K562 (cell line): ENCODE data around the gene PRF1. TPM values are rescaled to one million over a fixed set of nuclear protein-coding genes. Genes with fewer than 3 reads are reported as not detected.

Experiments used
- ATAC-seq: fragments of 200-7000 bp; cut with Tn5 transposase; 3 replicates; pipeline ENCODE4 v1.9.1; 2020; ENCODE audit warnings: moderate library complexity
- BruUV-seq: library from RNA; stranded (reverse); fragments of 400-500 nt; replicated peaks from 2 replicates; lab custom pipeline; 2021; lab: Mats Ljungman, UMichigan
- CTCF ChIA-PET: fragments of 300-600 bp; formaldehyde crosslinking; extraction: SDS; loops from one replicate; lab custom pipeline; 2021; ENCODE audit warnings: low intra/inter-chr PET ratio; lab: Yijun Ruan, JAX
- POLR2A ChIA-PET: fragments of 300-600, 350-650 bp; sonication (Branson Sonifier 250); formaldehyde crosslinking; extraction: SDS; loops from one replicate; lab custom pipeline; 2021; ENCODE audit warnings: antibody characterized with exemption, inconsistent platforms; lab: Yijun Ruan, JAX
- DNase-seq, 4 experiments: peaks; one replicate each; pipeline versions ENCODE4 v3.0.0 to v3.0.0-alpha.2; 2011 to 2018; ENCODE audit warnings: low spot score in 3 of 4, mixed read lengths in 3 of 4; ENCODE audit errors: extremely low read depth in 1 of 4
- FAIRE-seq: peaks from 2 replicates; lab custom pipeline; 2011; peaks lifted over from hg19 to GRCh38; lab: Jason Lieb, UNC
- H2AFZ ChIP-seq: 2 replicates; pipeline ENCODE4 v1.6.0; 2011; ENCODE audit warnings: low read depth, low read length, control low read depth, inconsistent platforms
- H3K27ac ChIP-seq: fragments of 200-600 bp; 3 replicates; pipeline ENCODE4 v1.8.0; 2011; ENCODE audit warnings: low read depth, mild to moderate bottlenecking, control low read depth, inconsistent platforms, low read length, moderate library complexity, mixed read lengths; ENCODE audit errors: extremely low read depth
- H3K27me3 ChIP-seq, 2 experiments: fragments of 300-600 bp in 1 of 2; 2 replicates in 1 of 2; 3 replicates in 1 of 2; pipeline versions ENCODE4 v1.6.0 to v1.8.0; 2011; ENCODE audit warnings: inconsistent platforms in 2 of 2, low read length in 2 of 2, mild to moderate bottlenecking in 1 of 2, mixed read lengths in 1 of 2, moderate library complexity in 1 of 2; ENCODE audit not compliant: control insufficient read depth in 2 of 2, insufficient read depth in 2 of 2
- H3K36me3 ChIP-seq: fragments of 300-600 bp; 3 replicates; pipeline ENCODE4 v1.8.0; 2011; ENCODE audit warnings: mild to moderate bottlenecking, low read length, inconsistent platforms; ENCODE audit not compliant: control insufficient read depth, insufficient read depth
- H3K4me1 ChIP-seq, 2 experiments: fragments of 200-600 bp in 1 of 2; replicated peaks in 1 of 2; 2 replicates in 1 of 2; 3 replicates in 1 of 2; pipeline versions ENCODE4 v1.5.1 to v1.8.0; 2011; ENCODE audit warnings: inconsistent platforms in 2 of 2, low read length in 2 of 2, mild to moderate bottlenecking in 1 of 2, mixed read lengths in 1 of 2, moderate library complexity in 1 of 2; ENCODE audit not compliant: control insufficient read depth in 2 of 2, insufficient read depth in 2 of 2
- H3K4me2 ChIP-seq: 2 replicates; pipeline ENCODE4 v1.6.1; 2011; ENCODE audit warnings: low read length, control low read depth, inconsistent platforms, mixed read lengths; ENCODE audit not compliant: insufficient read depth
- H3K4me3 ChIP-seq: fragments of 200-600 bp; sonication (generic), shearing (Covaris generic); 2 replicates; pipeline ENCODE4 v1.5.1; 2016; ENCODE audit warnings: control low read depth, inconsistent platforms
- H3K79me2 ChIP-seq: fragments of 200-600 bp; 3 replicates; pipeline ENCODE4 v1.8.0; 2011; ENCODE audit warnings: low read length, inconsistent platforms; ENCODE audit not compliant: control insufficient read depth, insufficient read depth
- H3K9ac ChIP-seq, 2 experiments: 2 replicates each; pipeline versions ENCODE4 v1.6.0 to v1.6.1; 2011; ENCODE audit warnings: low read depth in 2 of 2, low read length in 2 of 2, control low read depth in 1 of 2, inconsistent platforms in 1 of 2, mild to moderate bottlenecking in 1 of 2, mixed read lengths in 1 of 2; ENCODE audit not compliant: insufficient read depth in 1 of 2
- H3K9me1 ChIP-seq: one replicate; pipeline ENCODE4 v1.6.0; 2011; ENCODE audit warnings: inconsistent platforms, mild to moderate bottlenecking, low read length, moderate library complexity; ENCODE audit not compliant: control insufficient read depth, insufficient read depth
- H3K9me3 ChIP-seq: replicated peaks from 2 replicates; pipeline ENCODE4 v1.5.1; 2011; ENCODE audit warnings: low read depth, low read length, inconsistent platforms; ENCODE audit not compliant: control insufficient read depth, insufficient read depth
- H4K20me1 ChIP-seq: replicated peaks from 2 replicates; pipeline ENCODE4 v1.6.1; 2011; ENCODE audit warnings: low read length, inconsistent platforms, mixed read lengths; ENCODE audit not compliant: control insufficient read depth, insufficient read depth
- ADNP ChIP-seq: fragments of 200-800 bp; sonication (Bioruptor generic); IDR thresholded peaks from 2 replicates; pipeline ENCODE4 v1.6.1; 2016; ENCODE audit warnings: missing genetic modification characterization, missing compliant biosample characterization
- FOXK2 ChIP-seq, 2 experiments: fragments of 450-650 bp; IDR thresholded peaks in 1 of 2; conservative IDR thresholded peaks in 1 of 2; 2 replicates each; pipeline ENCODE4 v1.6.1; 2016; ENCODE audit warnings: low read depth in 2 of 2, mild to moderate bottlenecking in 1 of 2
- NR4A1 ChIP-seq, 2 experiments: fragments of 250-450 bp in 1 of 2; fragments of 450-650 bp in 1 of 2; sonication (Bioruptor Pico) in 1 of 2; IDR thresholded peaks; 2 replicates each; pipeline versions ENCODE4 v1.4.0 to v1.6.1; 2016 to 2020; ENCODE audit warnings: mild to moderate bottlenecking in 2 of 2, missing compliant biosample characterization in 1 of 2, missing genetic modification characterization in 1 of 2, moderate library complexity in 1 of 2
- PPARD ChIP-seq: fragments of 250-450 bp; sonication (Bioruptor Pico); IDR thresholded peaks from 2 replicates; pipeline ENCODE4 v1.8.0; 2022; ENCODE audit warnings: inconsistent platforms, mild to moderate bottlenecking, moderate library complexity
- SMAD4 ChIP-seq: fragments of 250-450 bp; sonication (Bioruptor Pico); conservative IDR thresholded peaks from 2 replicates; pipeline ENCODE4 v1.8.0; 2021; ENCODE audit warnings: inconsistent platforms, mild to moderate bottlenecking, moderate library complexity
- SMARCA5 ChIP-seq: fragments of 450-650 bp; IDR thresholded peaks from 2 replicates; pipeline ENCODE4 v1.6.1; 2016
- ZNF311 ChIP-seq: fragments of 250-450 bp; sonication (Bioruptor Pico); IDR thresholded peaks from 2 replicates; pipeline ENCODE4 v1.4.0; 2020; ENCODE audit warnings: mild to moderate bottlenecking, moderate library complexity
- WGBS: fragments of 100-300 bp; shearing (Covaris generic); methylation state at CpG from one replicate; pipeline ENCODE4 v1.1.6; 2016; ENCODE audit warnings: low coverage, mixed read lengths; ENCODE audit not compliant: insufficient coverage; ENCODE audit errors: missing lambda C conversion rate; 5-methylcytosine and 5-hydroxymethylcytosine counted together
- in situ Hi-C: fragments of 300-500 bp; cut with MboI; formaldehyde crosslinking; loops from 4 replicates; pipeline ENCODE4 v1.15.0; 2018; ENCODE audit warnings: inconsistent platforms, mixed read lengths
- intact Hi-C: fragments of 100-400 bp; cut with micrococcal nuclease; formaldehyde crosslinking; loops from 2 replicates; pipeline ENCODE4 v1.14.2; 2022
- polyA plus RNA-seq, 8 experiments: library from polyadenylated mRNA; depleted of rRNA in 4 of 8; stranded (reverse) in 5 of 8; unstranded in 3 of 8; fragments of >200 nt; fragmentation: Nextera tagmentation in 2 of 8; fragmentation: Illumina TruSeq in 1 of 8; extraction: Ambion mirVana in 2 of 8; extraction: Trizol in 1 of 8; gene quantifications; 2 replicates each; pipeline versions ENCODE4 v1.2.1 to v1.2.3, GENCODE V29; 2011 to 2014; ENCODE audit warnings: inconsistent platforms in 1 of 8, missing spikeins in 1 of 8
- total RNA-seq, 7 experiments: library from RNA; depleted of rRNA in 6 of 7; stranded (reverse); fragments of >200 nt in 6 of 7; fragmentation: Illumina TruSeq in 2 of 7; extraction: Trizol in 2 of 7; gene quantifications; 2 replicates each; pipeline versions ENCODE4 v1.2.1 to v1.2.3, GENCODE V29; 2011 to 2021; ENCODE audit warnings: low replicate concordance in 1 of 7
- TF ChIP-seq, protein P1 (sequence below): fragments of 250-450 bp; sonication (Bioruptor Pico); IDR thresholded peaks from 2 replicates; pipeline ENCODE4 v1.8.0; 2022; ENCODE audit warnings: inconsistent platforms, mild to moderate bottlenecking, moderate library complexity, borderline replicate concordance
- TF ChIP-seq, protein P2 (sequence below): fragments of 450-650 bp; IDR thresholded peaks from 2 replicates; pipeline ENCODE4 v1.6.1; 2014; ENCODE audit warnings: low read depth, mild to moderate bottlenecking, moderate library complexity, borderline replicate concordance
- TF ChIP-seq, protein P3 (sequence below): sonication (generic); formaldehyde crosslinking; IDR thresholded peaks from 2 replicates; pipeline ENCODE4 v1.8.0; 2023; ENCODE audit warnings: mild to moderate bottlenecking, missing genetic modification reagents
- TF ChIP-seq, protein P4 (sequence below), 2 experiments: fragments of 200-800 bp in 1 of 2; sonication (Bioruptor generic) in 1 of 2; sonication (generic) in 1 of 2; formaldehyde crosslinking in 1 of 2; IDR thresholded peaks in 1 of 2; conservative IDR thresholded peaks in 1 of 2; 2 replicates each; pipeline versions ENCODE4 v1.5.0 to v1.6.1; 2016 to 2020; ENCODE audit warnings: missing compliant biosample characterization in 1 of 2, missing genetic modification characterization in 1 of 2, missing genetic modification reagents in 1 of 2
- TF ChIP-seq, protein P5 (sequence below): sonication (generic); formaldehyde crosslinking; IDR thresholded peaks from 2 replicates; pipeline ENCODE4 v1.8.0; 2022; ENCODE audit warnings: missing genetic modification reagents, mild to moderate bottlenecking, moderate library complexity, borderline replicate concordance

Gene PRF1
- total and polyA plus RNA-seq, 9 of the 15 experiments (the other 6 are each of a cell fraction or from before 2014, with no cell fraction given): 3.8 to 8.6 (median 6.3) TPM

DNA sequence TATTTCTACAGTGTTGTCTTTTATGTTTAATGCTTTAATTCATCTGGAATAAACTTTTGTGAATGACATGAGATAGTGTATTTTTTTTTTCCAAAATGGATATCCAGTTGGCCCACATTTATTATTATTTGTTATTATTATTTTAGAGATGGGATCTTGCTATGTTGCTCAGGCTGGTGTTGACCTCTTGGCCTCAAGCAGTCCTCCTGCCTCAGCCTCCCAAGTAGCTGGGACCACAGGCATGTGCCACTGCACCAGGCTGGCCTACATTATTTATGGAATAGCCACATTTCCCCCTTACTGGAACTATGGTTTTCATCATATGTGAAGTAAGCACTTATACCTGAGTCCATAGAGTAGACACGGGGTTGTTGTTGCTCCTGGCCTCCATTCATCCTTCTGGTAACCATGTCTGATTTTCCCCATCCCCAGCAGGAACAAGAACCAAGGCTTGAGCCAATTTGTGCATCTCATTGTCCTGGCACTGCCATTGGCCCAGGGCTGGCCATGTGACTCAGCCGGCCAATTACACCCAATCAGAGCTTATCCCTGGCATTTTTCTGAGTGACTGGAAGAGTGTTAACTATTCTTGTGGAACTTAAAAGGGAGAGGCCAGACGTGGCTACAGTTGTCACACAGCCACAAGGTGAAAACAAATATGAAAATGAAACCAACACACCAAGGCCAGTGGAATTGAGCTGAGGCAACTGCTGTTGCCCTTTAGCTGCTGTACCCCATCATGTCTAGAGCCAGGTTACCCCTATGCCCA, 23.1 kb downstream of the PRF1 start:
- Histone ChIP-seq H3K27ac (peak overlapping the region; percentile 69; the same call in 2 of the 3 replicates), H3K79me2 (no peaks in the 10 kb centered on the region), H3K9ac (0 out of 4 replicates have a peak overlapping the region, but pooled peaks of 1 of the 2 experiments have one; percentile 25), H3K4me2 (peak overlapping the region; percentile 50), H2AFZ (peak overlapping the region; percentile 89), H4K20me1 (no peaks in the 10 kb centered on the region), H3K4me1 (peaks cover 28 to 44% of the 10 kb centered on the region in 2 experiments), H3K4me3 (no peak overlapping the region), H3K9me1 (peaks cover 4% of the 10 kb centered on the region), H3K36me3 (no peaks in the 10 kb centered on the region), H3K9me3 (no peaks in the 10 kb centered on the region), H3K27me3 (no peaks in the 10 kb centered on the region)
- ChIA-PET CTCF (no interaction called here), POLR2A (interaction anchor here (0.6 to 1.2 kb wide), 7 partner anchors 11 to 590 kb away, joined by 3 to 8 read pairs (median 4); no protein-coding TSS in a partner anchor)
- DNase-seq (peak; percentile 56 to 91 (median 88)), FAIRE-seq (peak; percentile 72), ATAC-seq (peak; percentile 76)
- in situ Hi-C loops: no loop called here
- intact Hi-C loops: loop anchor here (2.0 to 5.0 kb wide), 2 partner anchors 21 to 38 kb away; no protein-coding TSS in a partner anchor
- WGBS: 50% methylated on average over 3 of the region's 3 CpGs
- BruUV-seq: no TSS peak
- TF ChIP-seq, protein P1, sequence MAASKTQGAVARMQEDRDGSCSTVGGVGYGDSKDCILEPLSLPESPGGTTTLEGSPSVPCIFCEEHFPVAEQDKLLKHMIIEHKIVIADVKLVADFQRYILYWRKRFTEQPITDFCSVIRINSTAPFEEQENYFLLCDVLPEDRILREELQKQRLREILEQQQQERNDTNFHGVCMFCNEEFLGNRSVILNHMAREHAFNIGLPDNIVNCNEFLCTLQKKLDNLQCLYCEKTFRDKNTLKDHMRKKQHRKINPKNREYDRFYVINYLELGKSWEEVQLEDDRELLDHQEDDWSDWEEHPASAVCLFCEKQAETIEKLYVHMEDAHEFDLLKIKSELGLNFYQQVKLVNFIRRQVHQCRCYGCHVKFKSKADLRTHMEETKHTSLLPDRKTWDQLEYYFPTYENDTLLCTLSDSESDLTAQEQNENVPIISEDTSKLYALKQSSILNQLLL: no peak
- TF ChIP-seq, protein P2, sequence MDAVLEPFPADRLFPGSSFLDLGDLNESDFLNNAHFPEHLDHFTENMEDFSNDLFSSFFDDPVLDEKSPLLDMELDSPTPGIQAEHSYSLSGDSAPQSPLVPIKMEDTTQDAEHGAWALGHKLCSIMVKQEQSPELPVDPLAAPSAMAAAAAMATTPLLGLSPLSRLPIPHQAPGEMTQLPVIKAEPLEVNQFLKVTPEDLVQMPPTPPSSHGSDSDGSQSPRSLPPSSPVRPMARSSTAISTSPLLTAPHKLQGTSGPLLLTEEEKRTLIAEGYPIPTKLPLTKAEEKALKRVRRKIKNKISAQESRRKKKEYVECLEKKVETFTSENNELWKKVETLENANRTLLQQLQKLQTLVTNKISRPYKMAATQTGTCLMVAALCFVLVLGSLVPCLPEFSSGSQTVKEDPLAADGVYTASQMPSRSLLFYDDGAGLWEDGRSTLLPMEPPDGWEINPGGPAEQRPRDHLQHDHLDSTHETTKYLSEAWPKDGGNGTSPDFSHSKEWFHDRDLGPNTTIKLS: no peak
- TF ChIP-seq SMAD4 (CRISPR knock-in tag): 0 out of 2 replicates have a peak, but pooled peaks have one; percentile 12
- peak; percentile 61; the same call in 1 of the 2 replicates for TF ChIP-seq SMARCA5
- TF ChIP-seq FOXK2 (conservative IDR thresholded peaks at IDR 0.05 in 1 of 2, IDR thresholded peaks at IDR 0.05 in 1 of 2; ENCODE audit: low read depth in 2 of 2): no peak
- TF ChIP-seq, protein P3, sequence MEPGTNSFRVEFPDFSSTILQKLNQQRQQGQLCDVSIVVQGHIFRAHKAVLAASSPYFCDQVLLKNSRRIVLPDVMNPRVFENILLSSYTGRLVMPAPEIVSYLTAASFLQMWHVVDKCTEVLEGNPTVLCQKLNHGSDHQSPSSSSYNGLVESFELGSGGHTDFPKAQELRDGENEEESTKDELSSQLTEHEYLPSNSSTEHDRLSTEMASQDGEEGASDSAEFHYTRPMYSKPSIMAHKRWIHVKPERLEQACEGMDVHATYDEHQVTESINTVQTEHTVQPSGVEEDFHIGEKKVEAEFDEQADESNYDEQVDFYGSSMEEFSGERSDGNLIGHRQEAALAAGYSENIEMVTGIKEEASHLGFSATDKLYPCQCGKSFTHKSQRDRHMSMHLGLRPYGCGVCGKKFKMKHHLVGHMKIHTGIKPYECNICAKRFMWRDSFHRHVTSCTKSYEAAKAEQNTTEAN: no peak
- TF ChIP-seq NR4A1 (CRISPR knock-in tag; IDR thresholded peaks at IDR 0.05): peak; percentile 70; the same call in 1 of the 2 replicates
- no peak for TF ChIP-seq NR4A1 (tag; IDR thresholded peaks at IDR 0.05)
- no peak for TF ChIP-seq PPARD (CRISPR knock-in tag)
- TF ChIP-seq, protein P4, sequence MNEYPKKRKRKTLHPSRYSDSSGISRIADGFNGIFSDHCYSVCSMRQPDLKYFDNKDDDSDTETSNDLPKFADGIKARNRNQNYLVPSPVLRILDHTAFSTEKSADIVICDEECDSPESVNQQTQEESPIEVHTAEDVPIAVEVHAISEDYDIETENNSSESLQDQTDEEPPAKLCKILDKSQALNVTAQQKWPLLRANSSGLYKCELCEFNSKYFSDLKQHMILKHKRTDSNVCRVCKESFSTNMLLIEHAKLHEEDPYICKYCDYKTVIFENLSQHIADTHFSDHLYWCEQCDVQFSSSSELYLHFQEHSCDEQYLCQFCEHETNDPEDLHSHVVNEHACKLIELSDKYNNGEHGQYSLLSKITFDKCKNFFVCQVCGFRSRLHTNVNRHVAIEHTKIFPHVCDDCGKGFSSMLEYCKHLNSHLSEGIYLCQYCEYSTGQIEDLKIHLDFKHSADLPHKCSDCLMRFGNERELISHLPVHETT (CRISPR knock-in tag; conservative IDR thresholded peaks at IDR 0.05 in 1 of 2, IDR thresholded peaks at IDR 0.05 in 1 of 2): peak in 1 of 2 experiments; percentile 54; a peak in 1 of 4 replicates
- TF ChIP-seq, protein P5, sequence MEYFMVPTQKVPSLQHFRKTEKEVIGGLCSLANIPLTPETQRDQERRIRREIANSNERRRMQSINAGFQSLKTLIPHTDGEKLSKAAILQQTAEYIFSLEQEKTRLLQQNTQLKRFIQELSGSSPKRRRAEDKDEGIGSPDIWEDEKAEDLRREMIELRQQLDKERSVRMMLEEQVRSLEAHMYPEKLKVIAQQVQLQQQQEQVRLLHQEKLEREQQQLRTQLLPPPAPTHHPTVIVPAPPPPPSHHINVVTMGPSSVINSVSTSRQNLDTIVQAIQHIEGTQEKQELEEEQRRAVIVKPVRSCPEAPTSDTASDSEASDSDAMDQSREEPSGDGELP (CRISPR knock-in tag): peak; percentile 11; the same call in 1 of the 2 replicates
- TF ChIP-seq ZNF311 (CRISPR knock-in tag): 0 out of 2 replicates have a peak, but pooled peaks have one; percentile 75
- peak; percentile 56; the same call in 1 of the 2 replicates for TF ChIP-seq ADNP (tag)
